ENCODE results near the gene SPPL2A. TPM values are rescaled to one million over a fixed set of nuclear protein-coding genes. Genes with fewer than 3 reads are reported as not detected.

The SPPL2A gene
- total and polyA plus RNA-seq, 2 of the 13 experiments (the other 11 are each of a cell fraction or from before 2014, with no cell fraction given), result 80.5 to 105 TPM

DNA sequence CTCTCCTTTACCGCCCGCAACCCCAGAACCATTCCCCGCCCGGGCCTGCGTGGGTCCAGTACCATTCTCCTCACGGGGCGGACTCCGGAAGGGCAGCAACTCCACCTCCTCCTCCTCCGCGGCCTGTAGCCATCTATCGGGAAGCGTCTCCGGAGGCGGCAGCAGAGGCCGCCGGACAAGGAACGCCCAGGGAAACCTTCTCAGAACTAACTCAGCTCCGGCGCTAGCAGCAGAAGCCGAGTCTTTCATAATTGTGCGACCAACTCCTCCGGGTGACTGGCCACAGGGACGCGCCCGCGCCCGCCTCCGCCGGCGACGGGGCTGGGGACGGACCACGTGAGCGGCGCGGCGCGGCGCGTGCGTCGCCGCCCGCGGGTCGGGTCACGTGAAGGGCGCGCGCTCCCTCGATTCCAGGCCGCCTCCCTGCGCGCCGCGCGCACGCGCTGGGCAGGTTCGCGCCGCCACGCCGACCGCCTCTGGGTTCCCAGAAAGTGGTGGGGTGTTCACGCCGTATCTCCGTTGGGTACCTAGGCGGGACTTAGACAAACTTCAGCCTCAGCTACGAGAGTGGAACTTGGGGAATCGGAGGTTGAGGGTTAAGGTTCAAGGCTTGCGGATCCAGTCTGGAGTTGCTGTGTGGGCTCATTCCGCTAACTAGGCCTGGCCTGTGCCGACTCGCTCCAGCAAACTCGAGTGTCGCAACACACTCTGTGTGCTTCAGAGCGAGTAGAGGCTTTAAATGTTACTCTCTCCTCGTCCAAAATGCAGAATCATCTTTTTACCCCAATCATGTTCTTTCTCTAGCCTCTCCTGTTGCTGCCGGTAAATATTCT is 78.8 kb downstream of the SPPL2A start, which contains the start of gene TRPM7 (continued):
- TF ChIP-seq, protein P1, sequence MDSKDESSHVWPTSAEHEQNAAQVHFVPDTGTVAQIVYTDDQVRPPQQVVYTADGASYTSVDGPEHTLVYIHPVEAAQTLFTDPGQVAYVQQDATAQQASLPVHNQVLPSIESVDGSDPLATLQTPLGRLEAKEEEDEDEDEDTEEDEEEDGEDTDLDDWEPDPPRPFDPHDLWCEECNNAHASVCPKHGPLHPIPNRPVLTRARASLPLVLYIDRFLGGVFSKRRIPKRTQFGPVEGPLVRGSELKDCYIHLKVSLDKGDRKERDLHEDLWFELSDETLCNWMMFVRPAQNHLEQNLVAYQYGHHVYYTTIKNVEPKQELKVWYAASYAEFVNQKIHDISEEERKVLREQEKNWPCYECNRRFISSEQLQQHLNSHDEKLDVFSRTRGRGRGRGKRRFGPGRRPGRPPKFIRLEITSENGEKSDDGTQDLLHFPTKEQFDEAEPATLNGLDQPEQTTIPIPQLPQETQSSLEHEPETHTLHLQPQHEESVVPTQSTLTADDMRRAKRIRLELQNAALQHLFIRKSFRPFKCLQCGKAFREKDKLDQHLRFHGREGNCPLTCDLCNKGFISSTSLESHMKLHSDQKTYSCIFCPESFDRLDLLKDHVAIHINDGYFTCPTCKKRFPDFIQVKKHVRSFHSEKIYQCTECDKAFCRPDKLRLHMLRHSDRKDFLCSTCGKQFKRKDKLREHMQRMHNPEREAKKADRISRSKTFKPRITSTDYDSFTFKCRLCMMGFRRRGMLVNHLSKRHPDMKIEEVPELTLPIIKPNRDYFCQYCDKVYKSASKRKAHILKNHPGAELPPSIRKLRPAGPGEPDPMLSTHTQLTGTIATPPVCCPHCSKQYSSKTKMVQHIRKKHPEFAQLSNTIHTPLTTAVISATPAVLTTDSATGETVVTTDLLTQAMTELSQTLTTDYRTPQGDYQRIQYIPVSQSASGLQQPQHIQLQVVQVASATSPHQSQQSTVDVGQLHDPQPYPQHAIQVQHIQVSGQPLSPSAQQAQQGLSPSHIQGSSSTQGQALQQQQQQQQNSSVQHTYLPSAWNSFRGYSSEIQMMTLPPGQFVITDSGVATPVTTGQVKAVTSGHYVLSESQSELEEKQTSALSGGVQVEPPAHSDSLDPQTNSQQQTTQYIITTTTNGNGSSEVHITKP (CRISPR knock-in tag; IDR thresholded peaks at IDR 0.05; ENCODE audit: low read depth), result no peak
- TF ChIP-seq, protein P2, sequence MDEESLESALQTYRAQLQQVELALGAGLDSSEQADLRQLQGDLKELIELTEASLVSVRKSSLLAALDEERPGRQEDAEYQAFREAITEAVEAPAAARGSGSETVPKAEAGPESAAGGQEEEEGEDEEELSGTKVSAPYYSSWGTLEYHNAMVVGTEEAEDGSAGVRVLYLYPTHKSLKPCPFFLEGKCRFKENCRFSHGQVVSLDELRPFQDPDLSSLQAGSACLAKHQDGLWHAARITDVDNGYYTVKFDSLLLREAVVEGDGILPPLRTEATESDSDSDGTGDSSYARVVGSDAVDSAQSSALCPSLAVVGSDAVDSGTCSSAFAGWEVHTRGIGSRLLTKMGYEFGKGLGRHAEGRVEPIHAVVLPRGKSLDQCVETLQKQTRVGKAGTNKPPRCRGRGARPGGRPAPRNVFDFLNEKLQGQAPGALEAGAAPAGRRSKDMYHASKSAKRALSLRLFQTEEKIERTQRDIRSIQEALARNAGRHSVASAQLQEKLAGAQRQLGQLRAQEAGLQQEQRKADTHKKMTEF (CRISPR knock-in tag; IDR thresholded peaks at IDR 0.05), result peak; percentile 63
- TF ChIP-seq NR2F1 (CRISPR knock-in tag; IDR thresholded peaks at IDR 0.05), result 0 out of 4 replicates have a peak, but pooled peaks of 1 of the 2 experiments have one; percentile 37
- peak; percentile 13; the same call in 1 of the 2 replicates for TF ChIP-seq NFYB (CRISPR knock-in tag; IDR thresholded peaks at IDR 0.05)
- TF ChIP-seq, protein P3, sequence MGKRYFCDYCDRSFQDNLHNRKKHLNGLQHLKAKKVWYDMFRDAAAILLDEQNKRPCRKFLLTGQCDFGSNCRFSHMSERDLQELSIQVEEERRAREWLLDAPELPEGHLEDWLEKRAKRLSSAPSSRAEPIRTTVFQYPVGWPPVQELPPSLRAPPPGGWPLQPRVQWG (CRISPR knock-in tag; IDR thresholded peaks at IDR 0.05; ENCODE audit: borderline replicate concordance, low read depth), result no peak
- peak; percentile 88 for TF ChIP-seq POLR2G (IDR thresholded peaks at IDR 0.05; ENCODE audit: low read depth, low read length)
- TF ChIP-seq ARID2 (CRISPR knock-in tag; IDR thresholded peaks at IDR 0.05; ENCODE audit: borderline replicate concordance), result no peak
- TF ChIP-seq, protein P4, sequence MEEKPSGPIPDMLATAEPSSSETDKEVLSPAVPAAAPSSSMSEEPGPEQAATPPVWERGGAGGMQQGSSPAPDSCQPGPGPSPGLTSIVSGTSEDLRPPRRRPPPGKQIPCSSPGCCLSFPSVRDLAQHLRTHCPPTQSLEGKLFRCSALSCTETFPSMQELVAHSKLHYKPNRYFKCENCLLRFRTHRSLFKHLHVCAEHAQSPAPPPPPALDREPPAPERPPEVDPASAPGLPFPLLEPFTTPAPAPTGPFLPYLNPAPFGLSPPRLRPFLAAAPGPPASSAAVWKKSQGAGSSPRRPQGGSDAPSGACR (CRISPR knock-in tag; IDR thresholded peaks at IDR 0.05), result 0 out of 2 replicates have a peak, but pooled peaks have one; percentile 5
- TF ChIP-seq NFIB (CRISPR knock-in tag; IDR thresholded peaks at IDR 0.05; ENCODE audit: borderline replicate concordance), result no peak
- peak; percentile 45; the same call in 1 of the 2 replicates for TF ChIP-seq ZNF629 (CRISPR knock-in tag; conservative IDR thresholded peaks at IDR 0.05)
- TF ChIP-seq, protein P5, sequence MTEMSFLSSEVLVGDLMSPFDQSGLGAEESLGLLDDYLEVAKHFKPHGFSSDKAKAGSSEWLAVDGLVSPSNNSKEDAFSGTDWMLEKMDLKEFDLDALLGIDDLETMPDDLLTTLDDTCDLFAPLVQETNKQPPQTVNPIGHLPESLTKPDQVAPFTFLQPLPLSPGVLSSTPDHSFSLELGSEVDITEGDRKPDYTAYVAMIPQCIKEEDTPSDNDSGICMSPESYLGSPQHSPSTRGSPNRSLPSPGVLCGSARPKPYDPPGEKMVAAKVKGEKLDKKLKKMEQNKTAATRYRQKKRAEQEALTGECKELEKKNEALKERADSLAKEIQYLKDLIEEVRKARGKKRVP (CRISPR knock-in tag; IDR thresholded peaks at IDR 0.05), result peak in 1 of 2 experiments; percentile 47; a peak in 1 of 4 replicates
- TF ChIP-seq NFIC (IDR thresholded peaks at IDR 0.05; ENCODE audit: low read length), result no peak
- no peak for TF ChIP-seq ZNF460 (CRISPR knock-in tag; IDR thresholded peaks at IDR 0.05; ENCODE audit: borderline replicate concordance)
- TF ChIP-seq HNRNPK (IDR thresholded peaks at IDR 0.05; ENCODE audit: low read depth, low read length, poor library complexity, severe bottlenecking), result no peak
- 0 out of 2 replicates have a peak, but pooled peaks have one; percentile 28 for TF ChIP-seq ZNF7 (CRISPR knock-in tag; IDR thresholded peaks at IDR 0.05)
- TF ChIP-seq CAMTA2 (CRISPR knock-in tag; IDR thresholded peaks at IDR 0.05; ENCODE audit: borderline replicate concordance), result no peak

Measured in HepG2 (cell line).